Choroid plexus epithelial cell (primary cell): ENCODE measurements around the gene THSD7A.
A peak's percentile ranks its signal among the peaks of the same experiment; 100 is the strongest.

Source experiments
- DNase-seq: peaks from one replicate; pipeline ENCODE4 v3.0.0-alpha.2; 2010; ENCODE audit warnings: low read depth
- H3K4me3 ChIP-seq: 2 replicates; pipeline ENCODE4 v1.5.1; 2011; ENCODE audit warnings: low read depth, mild to moderate bottlenecking, control low read depth, low read length, moderate library complexity
- CTCF ChIP-seq: conservative IDR thresholded peaks from 2 replicates; pipeline ENCODE4 v1.5.1; 2011; ENCODE audit warnings: low read depth, mild to moderate bottlenecking, control low read depth, inconsistent platforms, low read length, moderate library complexity

Gene THSD7A

GRCh38 chr7:11835260-11835659 lies 3.3 kb upstream of the THSD7A start:
- H3K4me3 ChIP-seq: no peak overlapping the region
- peak; percentile 52 for TF ChIP-seq CTCF

GRCh38 chr7:11833431-11833830 lies 1.4 kb upstream of the THSD7A start:
- DNase-seq: no peak
- no peak for TF ChIP-seq CTCF
- no peak overlapping the region for H3K4me3 ChIP-seq

More at GRCh38 chr7:11835260-11835659, 3.3 kb upstream of the THSD7A start:
- peak; percentile 30 for DNase-seq

GRCh38 chr7:11831156-11831735 lies 752 bp downstream of the THSD7A start:
- DNase-seq: peak; percentile 39
- H3K4me3 ChIP-seq: peak overlapping the region; percentile 66
- no peak for TF ChIP-seq CTCF

- DNase-seq: peak; percentile 57
- TF ChIP-seq CTCF: no peak
- H3K4me3 ChIP-seq: peak overlapping the region; percentile 66
Measured at GRCh38 chr7:11830582-11831155, 1.3 kb downstream of the THSD7A start.

- no peak for TF ChIP-seq CTCF
- H3K4me3 ChIP-seq: no peak overlapping the region
- no peak for DNase-seq
Measured at GRCh38 chr7:11829954-11830353, 2.0 kb downstream of the THSD7A start.

GRCh38 chr7:11819947-11820346 lies 12.1 kb downstream of the THSD7A start:
- H3K4me3 ChIP-seq: no peak overlapping the region
- no peak for DNase-seq
- TF ChIP-seq CTCF: no peak

GRCh38 chr7:11819271-11819670 lies 12.7 kb downstream of the THSD7A start:
- no peak for DNase-seq
- H3K4me3 ChIP-seq: no peak overlapping the region
- no peak for TF ChIP-seq CTCF
